GM23338 (cell line): ENCODE data around the gene UBL3. TPM values are rescaled to one million over a fixed set of nuclear protein-coding genes. Genes with fewer than 3 reads are reported as not detected.

Source experiments
- ATAC-seq: fragments of 200-7000 bp; cut with Tn5 transposase; 3 replicates; pipeline ENCODE4 v1.9.1; 2020
- DNase-seq: peaks from one replicate; pipeline ENCODE4 v3.0.0-alpha.2; 2015; ENCODE audit warnings: low spot score
- H2AFZ ChIP-seq: fragments of 200-600 bp; sonication (generic); 2 replicates; pipeline ENCODE4 v1.8.0; 2016; ENCODE audit warnings: antibody characterized with exemption, mild to moderate bottlenecking, moderate library complexity
- H3F3A ChIP-seq: fragments of 200-600 bp; sonication (generic); replicated peaks from 2 replicates; pipeline ENCODE4 v1.8.0; 2017; ENCODE audit warnings: antibody characterized with exemption, mixed run types, low read depth
- H3K27ac ChIP-seq: fragments of 200-600 bp; sonication (generic); 2 replicates; pipeline ENCODE4 v1.6.1; 2016; ENCODE audit warnings: low read depth
- H3K27me3 ChIP-seq: fragments of 200-600 bp; sonication (generic); 2 replicates; pipeline ENCODE4 v1.8.0; 2016; ENCODE audit warnings: mild to moderate bottlenecking, mixed run types, moderate library complexity; ENCODE audit not compliant: insufficient read depth
- H3K36me3 ChIP-seq: fragments of 200-600 bp; sonication (generic); 2 replicates; pipeline ENCODE4 v1.8.0; 2016; ENCODE audit warnings: mild to moderate bottlenecking; ENCODE audit not compliant: insufficient read depth
- H3K4me1 ChIP-seq: fragments of 200-600 bp; sonication (generic); 2 replicates; pipeline ENCODE4 v1.8.0; 2016; ENCODE audit warnings: mild to moderate bottlenecking, moderate library complexity; ENCODE audit not compliant: insufficient read depth
- H3K4me2 ChIP-seq: fragments of 200-600 bp; sonication (generic); 2 replicates; pipeline ENCODE4 v1.7.1; 2017; ENCODE audit warnings: mixed run types
- H3K4me3 ChIP-seq: fragments of 200-600 bp; sonication (generic); 2 replicates; pipeline ENCODE4 v1.6.1; 2016; ENCODE audit warnings: mixed run types
- H3K79me2 ChIP-seq: fragments of 200-600 bp; sonication (generic); replicated peaks from 2 replicates; pipeline ENCODE4 v1.8.0; 2017; ENCODE audit warnings: mild to moderate bottlenecking; ENCODE audit not compliant: insufficient read depth
- H3K9me2 ChIP-seq: fragments of 200-600 bp; sonication (generic); 2 replicates; pipeline ENCODE4 v1.8.0; 2017; ENCODE audit not compliant: insufficient read depth
- H4K20me1 ChIP-seq: fragments of 200-600 bp; sonication (generic); replicated peaks from 2 replicates; pipeline ENCODE4 v1.8.0; 2017; ENCODE audit warnings: mild to moderate bottlenecking; ENCODE audit not compliant: insufficient read depth
- H3K27ac Mint-ChIP-seq: 2 replicates; pipeline ENCODE4 v1.8.0; 2020; ENCODE audit warnings: inconsistent platforms, mild to moderate bottlenecking, moderate library complexity, mixed read lengths
- H3K27me3 Mint-ChIP-seq: 3 replicates; pipeline ENCODE4 v1.8.0; 2022; ENCODE audit warnings: low read depth, mild to moderate bottlenecking, moderate library complexity, mixed read lengths, inconsistent platforms; ENCODE audit not compliant: insufficient read depth, poor library complexity
- H3K36me3 Mint-ChIP-seq: 3 replicates; pipeline ENCODE4 v1.8.0; 2021; ENCODE audit warnings: low read depth, mild to moderate bottlenecking, inconsistent platforms, moderate library complexity, mixed read lengths
- H3K4me1 Mint-ChIP-seq: 3 replicates; pipeline ENCODE4 v1.8.0; 2020; ENCODE audit warnings: mild to moderate bottlenecking, inconsistent platforms, mixed read lengths
- H3K4me3 Mint-ChIP-seq: 3 replicates; pipeline ENCODE4 v1.8.0; 2021; ENCODE audit warnings: moderate library complexity, mild to moderate bottlenecking, inconsistent platforms, mixed read lengths
- H3K9me3 Mint-ChIP-seq: 3 replicates; pipeline ENCODE4 v1.8.0; 2020; ENCODE audit warnings: moderate library complexity, mild to moderate bottlenecking, inconsistent platforms, mixed read lengths
- CREB1 ChIP-seq: fragments of 250-450 bp; sonication (Bioruptor Pico); IDR thresholded peaks from 2 replicates; pipeline ENCODE4 v1.5.0; 2020; ENCODE audit warnings: low read depth, mild to moderate bottlenecking, moderate library complexity
- CTCF ChIP-seq, 2 experiments: fragments of 200-600 bp in 1 of 2; sonication (generic) in 1 of 2; conservative IDR thresholded peaks; 2 replicates each; pipeline versions ENCODE4 v1.5.1 to v1.6.1; 2016 to 2017; ENCODE audit warnings: antibody characterized with exemption in 2 of 2, low read depth in 2 of 2, mild to moderate bottlenecking in 2 of 2, moderate library complexity in 1 of 2
- ETS1 ChIP-seq: IDR thresholded peaks from 2 replicates; pipeline ENCODE4 v1.6.1; 2016; ENCODE audit warnings: antibody characterized with exemption
- EZH2 ChIP-seq: fragments of 200-600 bp; sonication (generic); IDR thresholded peaks from one replicate; pipeline ENCODE4 v1.8.0; 2017; ENCODE audit warnings: antibody characterized with exemption, mild to moderate bottlenecking, low read depth; ENCODE audit not compliant: unreplicated experiment
- JUNB ChIP-seq: IDR thresholded peaks from one replicate; pipeline ENCODE4 v1.6.1; 2016; ENCODE audit warnings: antibody characterized with exemption; ENCODE audit not compliant: unreplicated experiment
- REST ChIP-seq: IDR thresholded peaks from one replicate; pipeline ENCODE4 v1.6.1; 2018; ENCODE audit warnings: antibody characterized with exemption; ENCODE audit not compliant: unreplicated experiment
- STAT1 ChIP-seq: IDR thresholded peaks from one replicate; pipeline ENCODE4 v1.6.1; 2016; ENCODE audit warnings: antibody characterized with exemption; ENCODE audit not compliant: unreplicated experiment
- ZNF114 ChIP-seq: fragments of 250-450 bp; sonication (Bioruptor Pico); IDR thresholded peaks from 2 replicates; pipeline ENCODE4 v1.5.0; 2020; ENCODE audit warnings: mild to moderate bottlenecking, moderate library complexity
- ZNF462 ChIP-seq: fragments of 250-450 bp; sonication (Bioruptor Pico); IDR thresholded peaks from 2 replicates; pipeline ENCODE4 v1.5.0; 2020; ENCODE audit warnings: mild to moderate bottlenecking, moderate library complexity
- polyA plus RNA-seq: library from polyadenylated mRNA; unstranded; fragments of >200 nt; fragmentation: Nextera tagmentation; extraction: Ambion mirVana; gene quantifications from 2 replicates; pipeline ENCODE4 v1.2.1, GENCODE V29; 2016
- total RNA-seq: library from RNA; depleted of rRNA; stranded (reverse); fragments of >200 nt; shearing (Covaris generic); gene quantifications from 2 replicates; pipeline ENCODE4 v1.2.3, GENCODE V29; 2014

The UBL3 gene
- total and polyA plus RNA-seq, 2 experiments from 2014 or later, result 9.7 to 21.1 TPM

- Histone ChIP-seq H3K4me1 (peaks cover 11% of the 10 kb centered on the region), H3K27ac (no peak overlapping the region), H3F3A (no peaks in the 10 kb centered on the region), H3K27me3 (no peaks in the 10 kb centered on the region), H3K4me2 (no peak overlapping the region), H2AFZ (no peak overlapping the region), H4K20me1 (no peaks in the 10 kb centered on the region), H3K79me2 (no peaks in the 10 kb centered on the region), H3K9me2 (no peaks in the 10 kb centered on the region), H3K4me3 (no peak overlapping the region), H3K36me3 (no peaks in the 10 kb centered on the region)
- H3K4me1 Mint-ChIP-seq, result peaks cover 11% of the 10 kb centered on the region
- H3K36me3 Mint-ChIP-seq, result no peaks in the 10 kb centered on the region
- no peak overlapping the region for H3K4me3 Mint-ChIP-seq
- no peak overlapping the region for H3K27ac Mint-ChIP-seq
- no peak for ATAC-seq
- H3K27me3 Mint-ChIP-seq, result peaks cover 2% of the 10 kb centered on the region
- DNase-seq, result no peak
- no peak for TF ChIP-seq EZH2
- H3K9me3 Mint-ChIP-seq, result peaks cover 6% of the 10 kb centered on the region; the same call in 2 of the 3 replicates
Measured at GRCh38 chr13:29758531-29759114, 91.8 kb downstream of the UBL3 start.

- H3K27me3 Mint-ChIP-seq, result peaks cover 2% of the 10 kb centered on the region
- DNase-seq (no peak), ATAC-seq (no peak)
- no peak overlapping the region for H3K27ac ChIP-seq
- H3F3A ChIP-seq, result no peaks in the 10 kb centered on the region
- TF ChIP-seq STAT1 (no peak), ZNF114 (no peak), ETS1 (no peak), CREB1 (CRISPR knock-in tag) (no peak), REST (no peak), JUNB (no peak), CTCF (conservative IDR thresholded peaks at IDR 0.05; ENCODE audit: low read depth in 2 of 2) (no peak), ZNF462 (CRISPR knock-in tag) (no peak)
- no peak overlapping the region for H3K27ac Mint-ChIP-seq
- H3K4me2 ChIP-seq, result no peak overlapping the region
- no peaks in the 10 kb centered on the region for H3K27me3 ChIP-seq
- no peaks in the 10 kb centered on the region for H3K36me3 ChIP-seq
- no peak overlapping the region for H3K4me3 ChIP-seq
- peaks cover 14% of the 10 kb centered on the region for H3K4me1 ChIP-seq
- no peak overlapping the region for H2AFZ ChIP-seq
- no peaks in the 10 kb centered on the region for H3K9me2 ChIP-seq
- H3K79me2 ChIP-seq, result no peaks in the 10 kb centered on the region
- H3K36me3 Mint-ChIP-seq, result no peaks in the 10 kb centered on the region
- H3K9me3 Mint-ChIP-seq, result peaks cover 6% of the 10 kb centered on the region; the same call in 2 of the 3 replicates
- no peaks in the 10 kb centered on the region for H4K20me1 ChIP-seq
- no peak overlapping the region for H3K4me3 Mint-ChIP-seq
- peaks cover 14% of the 10 kb centered on the region for H3K4me1 Mint-ChIP-seq
Measured at GRCh38 chr13:29756506-29756905, 93.9 kb downstream of the UBL3 start.
